Heart right ventricle (tissue), 16 donors: Measurements from ENCODE around the gene KLHL22. TPM values are rescaled to one million over a fixed set of nuclear protein-coding genes. Genes with fewer than 3 reads are reported as not detected.

Source experiments
- ATAC-seq, 8 donors: fragments of 200-7000 bp; cut with Tn5 transposase; one replicate each; pipeline ENCODE4 v1.9.1; 2020; ENCODE audit warnings: mild to moderate bottlenecking in 8 of 8, moderate library complexity in 8 of 8, moderate number of reproducible peaks in 1 of 8
- DNase-seq, 2 donors: peaks; one replicate each; pipeline ENCODE4 v3.0.0-alpha.2; 2020
- H3K27ac ChIP-seq, 10 donors: fragments of 200-600 bp; sonication (generic) in 2 of 10; one replicate each; pipeline versions ENCODE4 v1.5.0 to v1.8.0; 2020 to 2022; ENCODE audit warnings: mild to moderate bottlenecking in 3 of 10
- H3K27me3 ChIP-seq, 7 donors: fragments of 200-600 bp; one replicate each; pipeline ENCODE4 v1.8.0; 2021 to 2022; ENCODE audit warnings: mild to moderate bottlenecking in 2 of 7
- H3K36me3 ChIP-seq, 9 donors: fragments of 200-600 bp; sonication (generic) in 1 of 9; one replicate each; pipeline versions ENCODE4 v1.5.0 to v1.8.0; 2020 to 2022; ENCODE audit warnings: mild to moderate bottlenecking in 2 of 9
- H3K4me1 ChIP-seq, 9 donors: fragments of 200-600 bp; sonication (generic) in 1 of 9; one replicate each; pipeline versions ENCODE4 v1.5.0 to v1.8.0; 2020 to 2022; ENCODE audit warnings: mild to moderate bottlenecking in 4 of 9
- H3K4me3 ChIP-seq, 10 donors: fragments of 200-600 bp; sonication (generic) in 2 of 10; one replicate each; pipeline versions ENCODE4 v1.5.0 to v1.8.0; 2020 to 2022; ENCODE audit warnings: mild to moderate bottlenecking in 7 of 10, moderate library complexity in 2 of 10
- H3K9me3 ChIP-seq, 11 donors: fragments of 200-600 bp in 10 of 11; sonication (generic) in 2 of 11; one replicate each; pipeline versions ENCODE4 v1.5.0 to v1.8.0; 2013 to 2022; ENCODE audit warnings: mild to moderate bottlenecking in 2 of 11, control low read depth in 1 of 11, moderate library complexity in 1 of 11
- WGBS, 2 donors: extraction: QIAGEN DNeasy Blood & Tissue Kit; methylation state at CpG; one replicate each; pipeline ENCODE4 v1.1.7; 2013; ENCODE audit warnings: inconsistent platforms in 1 of 2; 5-methylcytosine and 5-hydroxymethylcytosine counted together
- intact Hi-C, 10 donors: fragments of 100-400 bp; cut with DNase I; formaldehyde crosslinking; loops; one replicate each; pipeline versions ENCODE4 v1.11.1 to v1.14.2; 2022
- polyA plus RNA-seq, 2 donors: library from polyadenylated mRNA; stranded (reverse); fragments of 200-250 nt; gene quantifications; one replicate each; pipeline ENCODE4 v1.2.3, GENCODE V29; 2013
- total RNA-seq, 10 donors: library from RNA; stranded (reverse); fragmentation: NEBNext Ultra II Directional in 3 of 10; extraction: Animal tissue kit (Norgen Biotek cat#: 25700) in 3 of 10; gene quantifications; one replicate each; pipeline versions ENCODE4 v1.2.1 to v1.2.4, GENCODE V29; 2021 to 2023
- TF ChIP-seq, protein P1 (sequence below), 9 donors: fragments of 200-600 bp; sonication (generic) in 2 of 9; IDR thresholded peaks; one replicate each; pipeline versions ENCODE4 v1.5.0 to v1.8.0; 2021 to 2022; ENCODE audit warnings: antibody characterized with exemption in 9 of 9, mild to moderate bottlenecking in 5 of 9, moderate library complexity in 1 of 9
- donor health status: Arrhythmogenic right ventricular cardiomyopathy.
- donor health status: ischemic (EF 13 %, LVEDD 7.1; RV severe dilation, severe dysfunction).
- donor health status: healthy with polysubstance abuse.
- donor health status: DM: no; HTN: yes; CAD: no.
- donor health status: DM: no; HTN: no; CAD: no.
- donor health status: ischemic (EF 25% LVEDD 6.9; RV normal size, moderate dysfunction).
- donor health status: ischemic (EF 25% LVEDD 5.7; RV mildly dilated, moderate dysfunction).
- donor health status: healthy.
- donor health status: DM: yes; HTN: yes; CAD: no.
- donor health status: Ischemic cardiomyopathy.
- donor health status: ischemic (EF 35%, LVEDD 5.7; RV mildly dilated, moderate dysfunction).
- donor health status: nonischemic (EF 11% LVEDD 7.7; RV severe dilation, severe dysfunction).
- donor health status: DM: yes; HTN: yes; CAD: no.
- donor health status: PGD.
- donor health status: ischemic (EF 29% LVEDD 5.4; RV normal size, mild dysfunction).
- donor health status: nonischemic (EF 23%, LVEDD 6.1; RV moderate dilation, normal function).

KLHL22 gene
- total and polyA plus RNA-seq, 12 donors = 11.3 to 29.3 (median 17.3) TPM

- Histone ChIP-seq H3K36me3 (peaks cover 0 to 72% (median 4%) of the 10 kb centered on the region in 9 donors), H3K4me1 (peaks cover 42 to 88% (median 71%) of the 10 kb centered on the region in 9 donors), H3K4me3 (no peak overlapping the region), H3K27ac (peak overlapping the region in 9 of 10 donors; percentile 44 to 82 (median 73)), H3K27me3 (no peaks in the 10 kb centered on the region), H3K9me3 (no peaks in the 10 kb centered on the region)
- TF ChIP-seq, protein P1, sequence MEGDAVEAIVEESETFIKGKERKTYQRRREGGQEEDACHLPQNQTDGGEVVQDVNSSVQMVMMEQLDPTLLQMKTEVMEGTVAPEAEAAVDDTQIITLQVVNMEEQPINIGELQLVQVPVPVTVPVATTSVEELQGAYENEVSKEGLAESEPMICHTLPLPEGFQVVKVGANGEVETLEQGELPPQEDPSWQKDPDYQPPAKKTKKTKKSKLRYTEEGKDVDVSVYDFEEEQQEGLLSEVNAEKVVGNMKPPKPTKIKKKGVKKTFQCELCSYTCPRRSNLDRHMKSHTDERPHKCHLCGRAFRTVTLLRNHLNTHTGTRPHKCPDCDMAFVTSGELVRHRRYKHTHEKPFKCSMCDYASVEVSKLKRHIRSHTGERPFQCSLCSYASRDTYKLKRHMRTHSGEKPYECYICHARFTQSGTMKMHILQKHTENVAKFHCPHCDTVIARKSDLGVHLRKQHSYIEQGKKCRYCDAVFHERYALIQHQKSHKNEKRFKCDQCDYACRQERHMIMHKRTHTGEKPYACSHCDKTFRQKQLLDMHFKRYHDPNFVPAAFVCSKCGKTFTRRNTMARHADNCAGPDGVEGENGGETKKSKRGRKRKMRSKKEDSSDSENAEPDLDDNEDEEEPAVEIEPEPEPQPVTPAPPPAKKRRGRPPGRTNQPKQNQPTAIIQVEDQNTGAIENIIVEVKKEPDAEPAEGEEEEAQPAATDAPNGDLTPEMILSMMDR (IDR thresholded peaks at IDR 0.05) = no peak
- intact Hi-C loops = no loop called here
- 60 to 70% methylated on average over 15 of the region's 15 CpGs for WGBS, 2 donors
- DNase-seq (no peak), ATAC-seq (peak; percentile 6 to 39 (median 21))
Observed at GRCh38 chr22:20530368-20531153, 35.0 kb upstream of the KLHL22 start.

- no peaks in the 10 kb centered on the region for H3K9me3 ChIP-seq
- no peaks in the 10 kb centered on the region for H3K27me3 ChIP-seq
- intact Hi-C loops = no loop called here
- TF ChIP-seq, protein P1 (IDR thresholded peaks at IDR 0.05) = no peak
- 96 to 99% methylated on average over 7 of the region's 7 CpGs for WGBS, 2 donors
- H3K4me1 ChIP-seq = peaks cover 37 to 87% (median 64%) of the 10 kb centered on the region in 9 donors
- H3K36me3 ChIP-seq = peaks cover 0 to 54% (median 4%) of the 10 kb centered on the region in 9 donors
- no peak for ATAC-seq
- no peak for DNase-seq
- H3K4me3 ChIP-seq = no peak overlapping the region
- no peak overlapping the region for H3K27ac ChIP-seq
Observed at GRCh38 chr22:20528405-20528978, 32.9 kb upstream of the KLHL22 start.

GRCh38 chr22:20526628-20527355 is 31.2 kb upstream of the KLHL22 start:
- H3K27ac ChIP-seq = peak overlapping the region in 2 of 10 donors; percentile 34 to 35

DNA sequence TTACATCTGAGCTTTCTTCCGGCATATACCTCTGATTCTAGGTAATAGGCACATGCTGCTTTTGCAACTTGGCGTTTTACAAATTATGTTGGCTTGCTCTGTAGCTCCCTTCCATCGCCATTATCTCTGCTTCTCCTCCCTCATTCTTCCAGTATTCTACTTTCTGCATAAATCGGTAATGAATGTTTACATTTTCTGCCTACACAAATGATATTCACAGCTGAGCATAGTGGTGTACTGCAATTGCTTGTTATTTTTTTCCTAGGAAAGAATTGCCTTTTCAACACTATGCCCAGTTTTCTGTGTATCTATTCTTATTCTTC is 30.7 kb upstream of the KLHL22 start:
- Histone ChIP-seq H3K4me1 (peaks cover 18 to 84% (median 54%) of the 10 kb centered on the region in 9 donors), H3K9me3 (no peaks in the 10 kb centered on the region), H3K27ac (peak overlapping the region in 2 of 10 donors; percentile 34 to 35), H3K36me3 (peaks cover 0 to 61% (median 4%) of the 10 kb centered on the region in 9 donors), H3K27me3 (no peaks in the 10 kb centered on the region), H3K4me3 (no peak overlapping the region)
- ATAC-seq (no peak), DNase-seq (no peak)
- TF ChIP-seq, protein P1 (IDR thresholded peaks at IDR 0.05) = no peak
- WGBS, 2 donors = 76 to 81% methylated on average over 4 of the region's 4 CpGs
- intact Hi-C loops = no loop called here

More at GRCh38 chr22:20526628-20527355, 31.2 kb upstream of the KLHL22 start:
- no peak for ATAC-seq
- TF ChIP-seq, protein P1 (IDR thresholded peaks at IDR 0.05) = no peak
- intact Hi-C loops = no loop called here
- H3K4me1 ChIP-seq = peaks cover 22 to 87% (median 60%) of the 10 kb centered on the region in 9 donors
- H3K9me3 ChIP-seq = no peaks in the 10 kb centered on the region
- H3K27me3 ChIP-seq = no peaks in the 10 kb centered on the region
- no peak for DNase-seq
- peaks cover 0 to 63% (median 4%) of the 10 kb centered on the region in 9 donors for H3K36me3 ChIP-seq
- 63 to 72% methylated on average over 6 of the region's 6 CpGs for WGBS, 2 donors
- H3K4me3 ChIP-seq = no peak overlapping the region
